Colonic mucosa (tissue), 4 donors: ENCODE results near the gene CHCHD3. TPM values are rescaled to one million over a fixed set of nuclear protein-coding genes. Genes with fewer than 3 reads are reported as not detected.
"Not testable (repeated sequence)": the region's sequence is repeated elsewhere in the genome, so short reads cannot be mapped to it uniquely, and the experiment has no call there.

Experiments
- DNase-seq: peaks from one replicate; pipeline ENCODE4 v3.0.0-alpha.2; 2020
- H3K27ac ChIP-seq: fragments of 200-600 bp; one replicate; pipeline ENCODE4 v1.8.0; 2021
- H3K27me3 ChIP-seq: fragments of 200-600 bp; one replicate; pipeline ENCODE4 v1.8.0; 2021
- H3K36me3 ChIP-seq: fragments of 200-600 bp; one replicate; pipeline ENCODE4 v1.8.0; 2021
- H3K4me1 ChIP-seq: fragments of 200-600 bp; one replicate; pipeline ENCODE4 v1.8.0; 2021; ENCODE audit warnings: mild to moderate bottlenecking
- H3K4me3 ChIP-seq: fragments of 200-600 bp; one replicate; pipeline ENCODE4 v1.8.0; 2021
- H3K9ac ChIP-seq, 2 donors: one replicate each; pipeline ENCODE4 v1.7.0; 2013; ENCODE audit warnings: control low read depth in 2 of 2, low read depth in 2 of 2, low read length in 2 of 2
- H3K9me3 ChIP-seq: fragments of 200-600 bp; one replicate; pipeline ENCODE4 v1.8.0; 2021
- CTCF ChIP-seq: fragments of 200-600 bp; IDR thresholded peaks from one replicate; pipeline ENCODE4 v1.8.0; 2022; ENCODE audit warnings: antibody characterized with exemption, mild to moderate bottlenecking
- intact Hi-C: fragments of 100-400 bp; cut with DNase I; formaldehyde crosslinking; loops from one replicate; pipeline ENCODE4 v1.14.1; 2022
- total RNA-seq, 2 donors: library from RNA; stranded (reverse); fragmentation: NEBNext Ultra II Directional in 1 of 2; extraction: Animal tissue kit (Norgen Biotek cat#: 25700) in 1 of 2; gene quantifications; one replicate each; pipeline ENCODE4 v1.2.1, GENCODE V29; 2021
- donor health status: healthy.
- donor health status: DM: no; HTN: no; CAD: no.
- donor health status: DM: no; HTN: no; CAD: no.

Gene CHCHD3
- total RNA-seq, 2 donors from 2014 or later: 81.5 to 112 TPM

GRCh38 chr7:132901241-132901640 is 180.6 kb downstream of the CHCHD3 start:
- intact Hi-C loops: no loop called here
- no peaks in the 10 kb centered on the region for H3K36me3 ChIP-seq
- no peak overlapping the region for H3K9ac ChIP-seq
- no peaks in the 10 kb centered on the region for H3K4me1 ChIP-seq
- no peak for DNase-seq
- no peak for TF ChIP-seq CTCF
- H3K27me3 ChIP-seq: no peaks in the 10 kb centered on the region
- H3K9me3 ChIP-seq: no peaks in the 10 kb centered on the region
- no peak overlapping the region for H3K27ac ChIP-seq
- no peak overlapping the region for H3K4me3 ChIP-seq

- Histone ChIP-seq H3K9ac (no peak overlapping the region), H3K4me3 (no peak overlapping the region), H3K27ac (no peak overlapping the region), H3K27me3 (no peaks in the 10 kb centered on the region), H3K4me1 (no peaks in the 10 kb centered on the region), H3K36me3 (no peaks in the 10 kb centered on the region), H3K9me3 (no peaks in the 10 kb centered on the region)
- no peak for TF ChIP-seq CTCF
- DNase-seq: no peak
- intact Hi-C loops: no loop called here
Measured at GRCh38 chr7:132899833-132900232, 182.1 kb downstream of the CHCHD3 start.

GRCh38 chr7:132898641-132899175 is 183.2 kb downstream of the CHCHD3 start:
- intact Hi-C loops, H3K36me3 ChIP-seq, H3K9ac ChIP-seq, H3K4me1 ChIP-seq, H3K27ac ChIP-seq, H3K9me3 ChIP-seq, DNase-seq, H3K27me3 ChIP-seq, H3K4me3 ChIP-seq: not testable (repeated sequence)

- no peak for DNase-seq
- TF ChIP-seq CTCF: no peak
- H3K9ac ChIP-seq: no peak overlapping the region
Measured at GRCh38 chr7:132897093-132897687, 184.7 kb downstream of the CHCHD3 start.

GRCh38 chr7:132895231-132895630 is 186.7 kb downstream of the CHCHD3 start:
- TF ChIP-seq CTCF: no peak
- intact Hi-C loops: no loop called here
- Histone ChIP-seq H3K9me3 (no peaks in the 10 kb centered on the region), H3K9ac (no peak overlapping the region), H3K4me1 (no peaks in the 10 kb centered on the region), H3K27me3 (no peaks in the 10 kb centered on the region), H3K36me3 (no peaks in the 10 kb centered on the region), H3K4me3 (no peak overlapping the region), H3K27ac (no peak overlapping the region)
- DNase-seq: no peak

More at GRCh38 chr7:132897093-132897687, 184.7 kb downstream of the CHCHD3 start:
- H3K27ac ChIP-seq: no peak overlapping the region
- intact Hi-C loops: no loop called here
- no peaks in the 10 kb centered on the region for H3K9me3 ChIP-seq
- no peak overlapping the region for H3K4me3 ChIP-seq
- no peaks in the 10 kb centered on the region for H3K36me3 ChIP-seq
- no peaks in the 10 kb centered on the region for H3K27me3 ChIP-seq
- no peaks in the 10 kb centered on the region for H3K4me1 ChIP-seq

GRCh38 chr7:132893560-132893959 is 188.3 kb downstream of the CHCHD3 start:
- Histone ChIP-seq H3K9ac (no peak overlapping the region), H3K27me3 (no peaks in the 10 kb centered on the region), H3K27ac (no peak overlapping the region), H3K9me3 (no peaks in the 10 kb centered on the region), H3K4me1 (no peaks in the 10 kb centered on the region), H3K36me3 (no peaks in the 10 kb centered on the region), H3K4me3 (no peak overlapping the region)
- DNase-seq: no peak
- TF ChIP-seq CTCF: no peak
- intact Hi-C loops: no loop called here

GRCh38 chr7:132892744-132893143 is 189.1 kb downstream of the CHCHD3 start:
- not testable (repeated sequence) for DNase-seq

More at GRCh38 chr7:132892744-132893143, 189.1 kb downstream of the CHCHD3 start:
- H3K27me3 ChIP-seq, H3K27ac ChIP-seq, H3K36me3 ChIP-seq, H3K9ac ChIP-seq, intact Hi-C loops, H3K4me3 ChIP-seq, H3K4me1 ChIP-seq, H3K9me3 ChIP-seq: not testable (repeated sequence)
